Stimulated activated CD4-positive, alpha-beta T cell treated with anti-CD3 and anti-CD28 coated beads, Interleukin-4, amount 100 ng/mL, for 48 hours (primary cell): ENCODE results near the gene GNAI1.

ENCODE experiments used
- DNase-seq, 2 donors: peaks; one replicate each; pipeline ENCODE4 v3.0.0-alpha.2; 2020; ENCODE audit warnings: low read depth in 2 of 2

The GNAI1 gene

GRCh38 chr7:80159802-80160201 is 25.2 kb downstream of the GNAI1 start:
- no peak for DNase-seq

DNA sequence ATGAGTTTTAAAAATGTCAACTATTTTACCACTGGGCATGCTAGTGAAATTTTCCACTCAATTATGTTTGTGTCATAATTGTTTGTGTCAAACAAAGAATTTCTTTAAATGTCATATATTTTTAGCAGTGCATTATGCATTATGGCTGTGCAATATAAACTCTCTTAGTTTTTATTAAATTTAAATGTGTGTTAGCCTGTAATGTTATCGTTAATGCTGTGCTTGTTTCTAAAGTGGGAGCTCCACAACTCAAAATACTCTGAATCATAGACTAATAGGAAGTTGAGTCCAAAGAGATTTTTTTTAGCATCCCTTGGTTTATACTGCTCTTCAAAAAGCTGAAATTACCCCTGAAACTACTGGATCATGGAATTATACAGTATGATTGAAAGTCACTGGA is 26.8 kb downstream of the GNAI1 start:
- no peak for DNase-seq

DNA sequence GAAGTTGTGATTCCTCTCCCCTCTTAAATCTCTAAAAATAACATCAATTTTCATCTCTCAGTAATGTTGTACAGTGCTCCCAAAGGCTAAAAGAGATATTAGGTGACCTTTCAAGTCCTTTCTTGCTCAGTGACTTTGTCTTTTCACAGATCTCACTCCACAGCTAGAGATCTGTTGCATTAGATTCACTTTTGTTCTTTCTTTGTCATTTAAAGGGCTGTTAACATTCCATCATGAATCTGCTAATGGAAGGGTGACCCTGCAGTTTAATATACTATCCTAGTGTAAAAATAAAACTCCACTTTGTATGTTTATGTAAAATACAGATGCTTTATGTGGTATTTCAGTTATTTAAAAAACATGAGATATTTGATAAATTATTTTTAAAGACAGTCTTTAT is 30.5 kb downstream of the GNAI1 start:
- no peak for DNase-seq

GRCh38 chr7:80170445-80170844 is 35.8 kb downstream of the GNAI1 start:
- no peak for DNase-seq

GRCh38 chr7:80172387-80172786 is 37.8 kb downstream of the GNAI1 start:
- DNase-seq = no peak

- DNase-seq = no peak
Observed at GRCh38 chr7:80175744-80176143, 41.1 kb downstream of the GNAI1 start.

- no peak for DNase-seq
Observed at GRCh38 chr7:80181411-80181810, 46.8 kb downstream of the GNAI1 start.

- DNase-seq = no peak
Observed at GRCh38 chr7:80182630-80183276, 48.1 kb downstream of the GNAI1 start.

- DNase-seq = no peak
Observed at GRCh38 chr7:80183351-80183750, 48.7 kb downstream of the GNAI1 start.

- no peak for DNase-seq
Observed at GRCh38 chr7:80183900-80184685, 49.5 kb downstream of the GNAI1 start.

GRCh38 chr7:80184693-80185092 is 50.1 kb downstream of the GNAI1 start:
- no peak for DNase-seq

GRCh38 chr7:80185571-80185970 is 50.9 kb downstream of the GNAI1 start:
- DNase-seq = no peak

GRCh38 chr7:80186721-80187120 is 52.1 kb downstream of the GNAI1 start:
- no peak for DNase-seq

DNA sequence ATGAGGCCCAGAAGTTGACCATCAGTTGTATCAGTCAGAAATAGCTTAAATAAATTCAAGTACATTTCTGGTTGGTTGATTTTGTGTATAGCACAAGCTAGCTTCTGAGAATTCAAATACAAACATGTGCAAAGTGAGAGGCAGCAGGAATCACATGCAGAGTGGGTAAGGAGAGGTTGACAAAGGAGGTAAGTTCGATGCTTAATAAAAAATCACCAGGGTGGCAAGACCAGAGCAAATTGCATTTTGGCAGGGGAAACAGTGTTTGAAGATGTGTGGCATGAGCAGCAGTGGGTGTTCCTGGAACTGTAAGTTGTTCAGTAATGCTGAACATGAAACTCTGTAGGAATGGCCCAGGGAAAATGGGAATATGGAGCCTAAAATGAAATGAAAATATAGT is 52.6 kb downstream of the GNAI1 start:
- no peak for DNase-seq

GRCh38 chr7:80187727-80188126 is 53.1 kb downstream of the GNAI1 start:
- no peak for DNase-seq

GRCh38 chr7:80189638-80190037 is 55.0 kb downstream of the GNAI1 start:
- no peak for DNase-seq

DNA sequence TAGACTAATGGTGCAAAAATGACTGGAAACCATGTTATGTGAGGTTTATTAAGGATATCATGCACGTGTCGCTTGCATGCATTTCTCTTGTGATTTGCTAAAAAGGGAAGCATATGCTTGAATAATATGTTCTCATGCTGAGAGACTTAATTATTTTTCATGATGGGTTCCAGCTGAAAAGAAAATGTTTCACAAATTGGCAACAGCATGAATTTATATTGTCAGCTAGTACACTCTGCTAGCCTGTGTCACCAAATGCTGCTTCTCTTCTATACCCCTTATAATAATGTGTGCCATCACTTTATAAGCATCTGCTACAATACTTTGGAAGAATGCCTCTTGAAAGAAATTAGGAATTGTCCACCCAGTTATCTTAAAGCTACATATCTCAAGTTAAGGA is 63.0 kb downstream of the GNAI1 start:
- DNase-seq = no peak

DNA sequence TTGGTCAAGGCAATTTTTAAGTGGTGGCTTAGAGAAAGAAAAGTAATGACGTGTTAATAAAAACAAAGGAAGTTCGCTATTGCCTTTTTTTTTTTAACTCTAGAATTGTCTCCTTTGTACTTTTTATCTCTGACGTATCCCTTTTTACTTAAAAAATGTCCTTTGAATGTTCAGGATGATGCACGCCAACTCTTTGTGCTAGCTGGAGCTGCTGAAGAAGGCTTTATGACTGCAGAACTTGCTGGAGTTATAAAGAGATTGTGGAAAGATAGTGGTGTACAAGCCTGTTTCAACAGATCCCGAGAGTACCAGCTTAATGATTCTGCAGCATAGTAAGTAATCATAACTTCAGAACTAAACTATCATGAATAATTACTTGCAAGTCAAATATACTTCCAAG is 64.4 kb downstream of the GNAI1 start:
- no peak for DNase-seq

- no peak for DNase-seq
Observed at GRCh38 chr7:80204454-80204853, 69.8 kb downstream of the GNAI1 start.

DNA sequence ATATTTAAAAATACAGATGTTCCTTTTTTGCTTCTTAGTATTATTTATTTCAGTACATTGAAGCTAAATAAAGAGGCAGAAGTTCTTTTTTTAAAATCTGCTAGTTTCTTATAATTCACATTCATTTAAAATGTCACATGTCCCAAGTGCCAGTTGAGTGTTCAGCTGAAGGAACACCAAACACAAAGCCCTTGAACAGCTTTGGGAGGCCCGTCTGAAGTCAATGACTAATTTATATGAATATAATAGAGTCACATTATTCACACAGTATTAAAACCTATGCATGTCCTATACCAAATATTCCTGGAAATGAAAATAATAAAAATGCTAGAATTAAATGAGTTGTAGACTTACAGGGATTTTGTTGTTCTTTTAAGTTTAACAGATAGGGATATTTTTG is 70.3 kb downstream of the GNAI1 start:
- DNase-seq = no peak

GRCh38 chr7:80206763-80207162 is 72.1 kb downstream of the GNAI1 start:
- no peak for DNase-seq

DNA sequence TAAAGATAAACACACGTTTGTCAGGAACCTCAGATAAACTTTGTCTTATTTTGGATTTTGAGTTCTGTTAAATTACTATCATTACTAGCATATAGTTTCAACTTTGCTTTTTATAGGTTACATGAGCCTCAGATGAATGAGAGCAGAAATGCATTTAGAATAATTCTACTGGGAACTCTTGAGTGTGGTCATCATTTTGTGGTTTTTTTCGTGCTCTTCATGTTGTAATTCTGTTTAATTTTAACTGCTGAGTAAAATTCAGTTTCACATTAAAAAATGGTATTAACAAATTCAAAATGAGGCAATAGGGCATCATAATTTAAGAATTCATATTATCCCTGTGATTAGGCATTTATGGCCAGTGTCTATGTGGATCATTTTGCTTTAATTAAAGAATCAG is 72.9 kb downstream of the GNAI1 start:
- DNase-seq = no peak

- DNase-seq = no peak
Observed at GRCh38 chr7:80208700-80209099, 74.1 kb downstream of the GNAI1 start.

DNA sequence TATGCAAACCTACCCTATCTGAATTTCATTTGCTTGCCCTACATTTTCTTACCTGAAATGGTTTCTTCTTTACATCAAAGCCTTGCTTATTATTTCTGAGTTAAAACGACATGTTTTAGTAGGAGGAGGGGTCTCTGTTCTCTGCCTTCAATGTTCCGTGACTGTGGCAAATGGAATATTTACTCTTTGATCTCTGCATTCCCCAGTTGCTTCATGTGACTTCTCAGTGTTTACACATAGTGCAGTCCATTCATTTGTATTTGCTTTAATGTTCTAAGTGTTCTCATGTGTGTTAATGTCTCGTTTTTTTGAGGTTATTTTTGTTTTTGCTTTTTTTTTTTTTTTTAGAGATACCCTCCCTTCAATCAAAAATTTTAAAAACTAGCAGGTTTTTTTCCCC is 75.8 kb downstream of the GNAI1 start:
- DNase-seq = no peak
